CD4-positive, alpha-beta T cell treated with Interferon gamma for 1 hour (primary cell): ENCODE measurements around the gene RPS18.

Source experiments
- DNase-seq: peaks from one replicate; pipeline ENCODE4 v3.0.0-alpha.2; 2020

The RPS18 gene

GRCh38 chr6:33292996-33293682 lies 21.3 kb downstream of the RPS18 start:
- no peak for DNase-seq

DNA sequence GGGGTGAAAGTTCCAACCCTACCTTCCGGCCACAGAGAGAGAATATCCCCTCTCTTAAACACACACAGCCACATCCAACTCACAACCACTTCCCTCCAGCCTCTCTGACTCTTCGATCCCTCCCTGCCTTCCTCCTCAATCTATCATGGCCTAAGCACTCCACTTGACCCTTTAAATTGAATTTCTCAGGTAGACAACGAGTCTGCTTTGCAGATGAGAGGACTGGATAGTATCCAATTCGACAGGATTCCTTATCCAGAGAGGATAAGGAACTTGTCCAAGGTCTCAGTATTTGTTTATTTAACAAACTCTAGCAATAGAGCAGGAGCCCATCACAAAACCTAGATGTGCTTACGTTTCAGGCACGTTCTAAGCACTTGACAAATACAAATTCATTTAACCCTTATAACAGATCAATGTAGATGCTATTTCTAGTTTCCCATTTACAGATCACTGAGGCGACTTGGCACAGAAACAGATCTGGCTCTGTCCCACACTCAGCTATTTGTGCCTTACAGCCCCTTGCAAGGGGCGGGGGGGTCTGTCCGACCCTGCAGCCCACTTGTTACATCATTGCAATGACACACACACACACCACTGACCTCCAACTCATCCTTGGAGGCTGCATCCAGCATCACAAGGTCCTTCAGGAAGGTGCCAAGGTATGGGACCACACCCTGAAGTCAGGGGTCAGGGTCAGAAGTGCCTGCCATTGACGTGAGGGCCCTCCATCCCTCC lies 22.4 kb downstream of the RPS18 start:
- no peak for DNase-seq

GRCh38 chr6:33295621-33296369 lies 23.9 kb downstream of the RPS18 start:
- DNase-seq = no peak

DNA sequence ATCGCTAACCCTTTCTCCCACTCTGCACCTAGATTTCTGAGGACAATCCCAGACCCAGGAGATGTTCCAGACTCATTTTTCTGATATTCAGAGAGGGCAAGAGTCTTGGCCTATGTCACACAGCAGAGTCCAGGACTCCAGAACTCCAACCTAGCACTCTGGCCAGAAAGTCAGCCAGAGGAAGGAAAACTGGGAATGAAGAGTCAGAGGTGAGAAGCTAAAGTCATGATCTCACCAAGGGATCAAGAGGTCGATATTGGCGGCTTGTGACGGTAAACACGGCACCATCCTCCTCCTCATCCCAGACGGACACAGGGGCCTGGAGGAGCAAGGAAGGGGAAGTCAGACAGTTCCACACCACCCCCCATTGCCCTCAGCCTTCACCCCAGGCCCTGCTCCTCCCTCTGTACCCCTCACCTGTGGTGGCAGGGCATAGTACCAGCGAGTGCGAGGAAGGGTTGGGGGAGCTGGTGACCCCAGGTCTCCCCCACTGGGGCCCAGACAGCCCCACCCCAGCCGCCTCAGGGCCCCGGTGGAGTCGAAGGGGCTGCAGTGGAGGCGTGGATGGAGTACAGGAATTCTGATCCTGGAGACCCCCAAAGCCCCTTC lies 25.0 kb downstream of the RPS18 start:
- DNase-seq = no peak

DNA sequence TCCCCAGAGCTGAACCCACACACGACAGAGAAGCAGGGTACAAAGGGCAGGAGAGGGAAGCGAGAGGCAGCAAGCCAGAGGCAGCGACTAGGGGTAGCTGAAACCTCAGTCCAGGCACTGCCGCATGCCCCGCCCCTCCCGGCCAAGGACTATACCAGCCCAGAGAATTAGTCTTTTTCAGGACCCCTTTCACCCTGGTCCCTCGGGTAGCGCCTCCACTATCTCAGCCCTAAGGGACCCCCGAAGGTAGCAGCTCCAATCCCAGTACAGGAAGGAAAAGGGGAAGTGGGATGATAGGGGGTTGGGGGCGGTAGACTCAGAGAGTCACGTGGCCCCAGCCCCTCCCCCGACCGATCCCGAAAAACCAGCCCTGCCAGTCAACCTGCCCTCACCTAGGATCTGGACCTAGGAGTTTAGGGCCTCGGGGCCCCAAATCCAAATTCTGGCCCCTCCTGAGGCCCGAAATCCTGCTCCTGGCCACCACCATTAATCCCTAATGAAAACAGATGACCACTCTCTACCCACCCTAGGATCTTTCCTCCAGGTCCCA lies 25.6 kb downstream of the RPS18 start:
- no peak for DNase-seq

DNA sequence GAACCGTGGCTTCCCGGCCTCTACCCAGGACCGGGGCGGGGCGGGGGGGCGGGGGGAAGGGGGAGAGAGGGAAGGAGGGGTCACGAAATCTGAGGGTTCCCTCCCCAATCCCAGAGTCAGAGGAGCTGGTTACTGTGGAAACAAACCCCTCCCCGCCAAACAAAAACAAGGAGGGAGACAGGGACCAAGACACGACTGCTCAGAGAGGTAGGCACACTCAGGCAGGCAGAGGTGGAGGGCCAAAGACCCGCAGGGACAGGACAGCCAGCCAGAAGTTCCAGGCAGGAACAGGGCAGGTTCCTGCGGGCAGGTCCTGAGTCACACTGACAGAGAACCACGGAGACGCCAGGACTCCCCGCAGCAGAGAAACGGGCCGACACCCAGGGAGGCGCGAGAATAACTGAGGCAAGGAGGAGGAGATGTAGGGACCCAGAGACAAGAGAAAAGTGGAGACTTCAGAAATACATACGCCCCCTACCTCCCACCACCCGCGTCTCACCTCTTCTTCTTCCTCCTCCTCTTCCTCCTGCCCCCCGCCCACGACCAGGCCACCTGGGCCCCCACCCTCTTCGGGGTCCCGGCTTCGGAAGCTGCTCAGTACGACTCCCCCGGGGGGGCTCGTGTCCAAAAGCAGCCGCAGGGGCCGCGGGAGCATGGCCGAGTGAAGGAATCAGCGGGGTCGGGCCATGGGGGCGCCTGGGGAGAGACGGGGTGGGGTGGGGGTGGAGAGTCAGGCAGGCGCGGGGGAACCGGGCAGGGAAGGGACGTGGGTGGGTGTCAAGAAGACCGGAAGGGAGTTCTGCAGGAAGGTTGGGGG lies 26.3 kb downstream of the RPS18 start:
- peak; percentile 86 for DNase-seq

- DNase-seq = peak; percentile 73
Observed at GRCh38 chr6:33298773-33299236, 26.9 kb downstream of the RPS18 start, which contains the start of gene RGL2. RGL2 (minus strand) TSS chr6:33298942; CDS start chr6:33298610, 332 bp downstream.

DNA sequence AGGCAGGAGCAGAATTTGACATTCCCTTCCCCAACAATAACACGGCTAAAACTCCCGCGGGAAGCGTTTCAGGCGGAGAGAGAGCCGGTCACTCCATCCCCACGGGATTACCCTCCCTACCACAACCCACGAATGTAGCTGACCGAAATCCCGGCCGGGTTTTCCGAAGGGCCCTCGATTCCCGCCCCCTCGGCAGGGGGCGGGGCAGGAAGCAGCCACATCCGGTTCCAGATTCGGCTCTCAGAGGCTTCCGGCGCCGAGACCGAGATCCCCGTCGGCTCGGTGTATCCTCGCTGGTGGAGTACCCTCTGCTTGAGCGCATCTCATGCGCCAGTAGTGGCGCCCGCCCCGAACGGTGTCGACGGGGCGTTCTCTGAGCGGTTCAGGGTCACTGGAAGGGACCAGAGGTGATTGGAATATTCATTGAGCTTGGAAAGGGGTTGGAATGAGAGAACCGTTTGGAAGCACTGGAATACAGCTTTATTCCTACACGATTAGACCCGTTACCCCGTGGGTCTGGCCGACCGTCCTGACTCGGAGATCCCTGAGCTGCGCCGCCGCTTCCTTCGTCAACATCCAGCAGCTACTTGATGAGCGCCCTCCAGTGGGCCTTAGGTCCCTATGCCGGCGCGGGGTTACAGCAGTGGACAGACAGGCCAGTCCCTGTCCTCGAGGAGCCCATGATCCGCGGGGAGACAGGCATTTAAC lies 27.5 kb downstream of the RPS18 start:
- peak; percentile 92 for DNase-seq

DNA sequence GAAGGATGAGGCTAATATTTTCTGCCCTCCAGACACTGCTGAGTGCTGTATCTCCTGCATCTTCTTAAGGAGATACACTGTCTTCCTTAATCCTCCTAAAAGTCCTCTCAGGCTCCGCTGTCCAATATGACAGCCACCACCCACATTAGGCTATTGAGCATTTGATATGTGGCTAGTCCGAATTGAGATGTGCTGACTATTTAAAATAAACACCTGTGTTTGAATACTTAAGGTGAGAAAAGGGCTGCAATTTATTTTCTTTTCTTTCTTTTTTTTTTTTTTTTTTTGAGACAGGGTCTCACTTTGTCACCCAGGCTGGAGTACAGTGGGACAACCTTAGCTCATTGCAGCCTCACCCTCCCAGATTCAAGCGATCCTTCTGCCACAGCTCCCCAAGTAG lies 30.0 kb downstream of the RPS18 start:
- no peak for DNase-seq

DNA sequence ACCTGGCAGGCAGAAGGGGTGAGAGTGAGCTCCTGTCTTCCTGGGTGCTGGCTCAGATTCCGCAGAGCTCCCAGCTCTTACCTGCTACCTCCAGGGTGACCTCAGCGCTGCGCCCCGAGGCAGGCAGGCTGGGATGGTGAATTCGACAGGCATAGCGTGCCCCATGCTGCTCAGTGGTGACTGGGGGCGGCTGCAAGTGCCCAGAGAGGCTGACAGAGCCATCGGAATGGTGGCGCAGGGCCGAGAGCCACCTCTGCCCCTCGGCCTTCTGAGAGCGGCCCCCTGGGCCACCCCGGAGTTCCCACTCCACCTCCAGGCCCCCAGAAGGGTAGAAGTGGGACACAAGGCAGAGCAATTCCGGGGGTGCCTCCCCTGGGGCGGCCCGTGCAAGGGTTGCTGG lies 32.3 kb downstream of the RPS18 start:
- no peak for DNase-seq

- DNase-seq = no peak
Observed at GRCh38 chr6:33305052-33305451, 33.2 kb downstream of the RPS18 start.

GRCh38 chr6:33306356-33306755 lies 34.5 kb downstream of the RPS18 start:
- DNase-seq = no peak

DNA sequence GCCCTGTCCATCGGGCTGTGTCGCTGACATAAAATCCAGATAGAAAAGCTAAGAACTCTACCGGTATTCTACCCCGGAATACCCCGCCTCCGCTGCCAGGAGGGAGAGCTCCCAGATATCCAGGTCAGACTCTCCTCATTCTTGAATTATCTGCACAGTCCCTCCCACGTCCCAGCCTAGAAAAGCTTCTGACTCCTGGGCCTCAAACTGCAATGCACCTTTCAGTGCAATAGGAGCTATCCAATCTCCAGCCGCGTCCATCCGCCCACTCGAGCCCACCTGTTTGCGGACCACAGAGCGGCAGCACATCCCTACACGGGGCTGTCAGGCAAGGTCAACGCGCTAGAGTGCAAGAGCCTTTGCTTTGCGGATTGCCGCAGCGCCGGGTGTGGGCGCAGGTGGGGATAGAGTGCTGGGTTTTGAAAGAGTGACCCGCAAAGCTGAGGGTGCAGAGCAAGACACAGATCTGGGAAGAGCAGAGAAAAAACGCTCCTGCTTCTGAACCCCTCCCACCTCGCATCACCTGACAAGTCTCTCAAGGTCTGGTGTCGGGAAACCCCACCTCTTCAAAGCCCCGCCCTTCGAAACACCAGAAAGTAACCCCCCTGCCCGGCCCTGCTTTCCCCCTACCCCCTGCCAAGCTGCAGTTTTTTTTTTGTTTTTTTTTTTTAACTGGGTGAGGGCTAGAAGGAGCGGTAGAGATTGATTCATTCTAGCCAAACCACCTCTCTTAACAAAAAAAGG lies 40.7 kb downstream of the RPS18 start:
- peak; percentile 93 for DNase-seq

GRCh38 chr6:33313105-33313708 lies 41.3 kb downstream of the RPS18 start:
- peak; percentile 57 for DNase-seq

- DNase-seq = peak; percentile 94
Observed at GRCh38 chr6:33313709-33314514, 42.0 kb downstream of the RPS18 start, which contains the start of gene TAPBP. TAPBP (minus strand) TSS chr6:33314078; CDS start chr6:33314041, 37 bp downstream.

DNA sequence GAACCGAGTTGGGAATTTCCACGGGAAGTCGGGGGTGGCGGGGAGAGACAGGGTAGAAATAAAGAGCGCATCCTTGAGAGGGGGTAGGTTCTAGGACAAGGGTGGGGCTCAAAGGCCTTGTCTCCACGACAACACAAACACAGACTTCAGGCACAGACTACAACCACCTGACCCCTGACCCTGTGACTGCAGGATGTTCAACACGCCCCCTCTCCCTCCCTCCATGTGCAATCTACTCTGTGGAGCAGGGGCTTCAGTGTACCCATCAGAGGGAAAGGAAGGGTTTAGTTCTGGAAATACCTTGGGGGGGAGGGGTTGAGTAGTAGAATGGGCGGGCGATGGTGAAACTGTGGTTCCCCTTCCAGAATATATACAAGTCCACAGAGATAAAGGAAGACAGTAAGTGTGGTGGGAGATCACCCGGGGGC lies 42.7 kb downstream of the RPS18 start:
- peak; percentile 90 for DNase-seq

DNA sequence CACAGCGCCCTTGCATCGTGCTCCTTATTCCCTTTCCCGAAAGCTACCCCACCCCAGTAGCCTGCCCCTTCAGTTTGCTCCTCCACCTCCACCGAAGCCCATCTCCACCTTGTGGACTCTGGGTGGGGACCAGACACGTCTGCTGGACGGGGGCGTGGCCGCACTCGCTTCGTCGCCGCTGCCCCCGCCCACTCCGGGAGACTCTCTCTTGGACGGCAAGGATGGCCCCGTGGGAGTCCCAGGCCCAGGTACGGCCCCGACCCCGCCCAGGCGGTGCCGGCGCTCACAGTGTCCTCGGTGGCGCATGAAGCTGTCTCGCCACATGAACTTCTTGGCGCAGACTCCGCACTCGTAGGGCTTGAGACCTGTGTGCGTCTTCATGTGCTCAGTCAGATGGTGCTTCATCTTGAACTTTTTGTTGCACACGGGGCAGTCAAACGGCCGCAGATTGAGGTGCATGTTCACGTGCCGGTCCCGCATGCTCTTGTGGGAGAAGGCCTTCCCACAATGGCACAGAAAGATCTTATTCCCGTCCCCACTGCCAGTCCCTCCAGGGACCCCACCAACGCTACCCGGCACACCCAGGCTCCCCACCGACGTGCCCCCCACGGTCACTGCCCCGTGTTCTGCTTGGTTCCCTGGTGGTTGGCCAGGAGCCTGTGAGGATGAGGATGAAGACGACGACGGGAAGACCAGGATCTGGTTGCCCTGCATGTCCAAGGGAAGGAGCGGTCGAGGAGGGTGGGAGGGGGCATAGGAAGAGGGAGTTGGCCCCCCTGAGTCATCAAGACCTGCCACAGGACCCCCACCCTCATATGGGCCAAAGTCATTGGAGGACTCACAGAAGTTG lies 43.3 kb downstream of the RPS18 start:
- DNase-seq = peak; percentile 43
